ENCODE measurements around the gene PITHD1.
A peak's percentile ranks its signal among the peaks of the same experiment; 100 is the strongest.

PITHD1 gene

DNA sequence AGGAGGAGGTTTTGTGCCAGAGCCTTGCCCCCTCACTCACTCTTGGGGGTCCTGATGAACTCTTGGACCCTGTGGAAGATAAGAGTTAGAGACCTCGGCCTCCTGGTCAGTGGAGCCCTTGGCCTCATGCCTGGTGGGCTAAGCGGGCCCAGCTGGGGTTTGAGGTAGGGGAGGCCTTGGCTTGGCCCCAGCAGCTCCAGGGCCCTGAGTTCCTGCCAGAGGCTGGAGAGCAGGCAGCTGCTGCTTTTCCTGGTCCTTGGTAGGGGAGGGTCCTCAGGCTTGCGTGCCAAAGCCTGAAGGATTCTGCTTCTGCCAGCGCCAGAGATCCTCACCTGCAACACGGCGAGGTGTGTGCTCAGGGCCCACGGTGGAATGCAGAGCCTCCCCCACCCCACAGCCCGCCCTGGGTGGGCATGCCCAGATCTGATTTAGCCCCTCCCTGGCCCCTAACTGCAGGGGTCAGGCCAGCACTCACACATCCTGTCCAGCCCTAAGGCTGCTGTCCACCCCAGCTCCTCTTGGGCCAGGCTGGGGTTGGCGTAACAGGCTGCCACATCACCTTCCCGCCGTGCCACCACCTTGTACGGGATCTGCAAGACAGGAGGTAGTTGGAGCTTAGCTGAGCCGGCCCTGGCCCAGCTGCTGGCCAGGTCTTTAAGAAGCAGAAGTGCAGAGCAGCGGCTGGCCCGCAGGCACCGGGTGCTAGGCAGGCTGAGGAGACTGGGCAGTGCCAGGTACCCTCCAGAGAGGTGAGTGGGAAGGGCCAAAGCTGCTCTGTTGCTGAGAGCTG lies 17.7 kb downstream of the PITHD1 start:
- Mint-ChIP-seq H3K9me3 (no peaks in the 10 kb centered on the region), H3K36me3 (ENCODE audit: low read depth) (peaks cover 8% of the 10 kb centered on the region), H3K4me3 (peak overlapping the region; percentile 45 to 68 (median 65)), H3K27me3 (ENCODE audit: low read depth) (no peaks in the 10 kb centered on the region), H3K27ac (peak overlapping the region in 2 of 3 experiments; percentile 52 to 82), H3K4me1 (peaks cover 15% of the 10 kb centered on the region)
- TF ChIP-seq, protein P1, sequence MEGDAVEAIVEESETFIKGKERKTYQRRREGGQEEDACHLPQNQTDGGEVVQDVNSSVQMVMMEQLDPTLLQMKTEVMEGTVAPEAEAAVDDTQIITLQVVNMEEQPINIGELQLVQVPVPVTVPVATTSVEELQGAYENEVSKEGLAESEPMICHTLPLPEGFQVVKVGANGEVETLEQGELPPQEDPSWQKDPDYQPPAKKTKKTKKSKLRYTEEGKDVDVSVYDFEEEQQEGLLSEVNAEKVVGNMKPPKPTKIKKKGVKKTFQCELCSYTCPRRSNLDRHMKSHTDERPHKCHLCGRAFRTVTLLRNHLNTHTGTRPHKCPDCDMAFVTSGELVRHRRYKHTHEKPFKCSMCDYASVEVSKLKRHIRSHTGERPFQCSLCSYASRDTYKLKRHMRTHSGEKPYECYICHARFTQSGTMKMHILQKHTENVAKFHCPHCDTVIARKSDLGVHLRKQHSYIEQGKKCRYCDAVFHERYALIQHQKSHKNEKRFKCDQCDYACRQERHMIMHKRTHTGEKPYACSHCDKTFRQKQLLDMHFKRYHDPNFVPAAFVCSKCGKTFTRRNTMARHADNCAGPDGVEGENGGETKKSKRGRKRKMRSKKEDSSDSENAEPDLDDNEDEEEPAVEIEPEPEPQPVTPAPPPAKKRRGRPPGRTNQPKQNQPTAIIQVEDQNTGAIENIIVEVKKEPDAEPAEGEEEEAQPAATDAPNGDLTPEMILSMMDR (IDR thresholded peaks at IDR 0.05; ENCODE audit: unreplicated experiment in 3 of 3) = no peak

DNA sequence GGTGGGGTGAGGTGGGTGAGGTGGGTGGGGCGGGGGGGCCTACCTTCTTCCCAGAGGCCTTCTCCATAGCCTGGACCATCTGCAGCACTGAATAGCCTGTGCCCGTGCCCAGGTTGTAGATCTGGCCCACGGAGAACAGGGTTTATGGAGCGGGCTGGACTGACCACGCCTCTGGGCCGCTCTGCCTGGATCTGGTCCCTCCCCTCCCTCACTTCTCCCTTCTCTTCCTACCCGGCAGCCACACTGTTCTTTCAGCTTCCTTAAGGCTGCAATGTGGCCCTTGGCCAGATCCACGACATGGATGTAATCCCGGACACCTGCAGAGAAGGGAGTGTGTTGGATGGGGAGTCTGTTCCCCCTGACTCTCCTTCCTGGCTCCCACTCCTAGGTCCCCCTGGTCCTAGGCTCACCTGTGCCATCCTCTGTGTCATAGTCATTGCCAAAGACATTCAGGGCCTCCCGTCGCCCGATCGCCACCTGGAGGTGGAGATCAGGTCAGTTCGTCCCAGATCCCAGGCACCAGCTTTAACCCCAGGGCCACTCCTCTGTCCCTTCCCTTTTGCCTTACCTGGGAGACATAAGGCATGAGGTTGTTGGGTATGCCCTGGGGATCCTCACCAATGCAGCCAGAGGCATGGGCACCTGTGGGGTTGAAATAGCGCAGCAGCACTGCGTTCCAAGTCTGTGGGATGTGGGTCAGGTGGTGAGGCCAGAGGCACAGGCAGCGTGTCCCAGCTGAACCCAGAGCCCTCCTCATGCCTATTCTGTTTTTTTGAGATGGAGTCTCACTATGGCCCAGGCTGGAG lies 18.5 kb downstream of the PITHD1 start:
- H3K27me3 Mint-ChIP-seq (ENCODE audit: low read depth) = peaks cover 3% of the 10 kb centered on the region
- H3K4me1 Mint-ChIP-seq = peaks cover 14% of the 10 kb centered on the region

DNA sequence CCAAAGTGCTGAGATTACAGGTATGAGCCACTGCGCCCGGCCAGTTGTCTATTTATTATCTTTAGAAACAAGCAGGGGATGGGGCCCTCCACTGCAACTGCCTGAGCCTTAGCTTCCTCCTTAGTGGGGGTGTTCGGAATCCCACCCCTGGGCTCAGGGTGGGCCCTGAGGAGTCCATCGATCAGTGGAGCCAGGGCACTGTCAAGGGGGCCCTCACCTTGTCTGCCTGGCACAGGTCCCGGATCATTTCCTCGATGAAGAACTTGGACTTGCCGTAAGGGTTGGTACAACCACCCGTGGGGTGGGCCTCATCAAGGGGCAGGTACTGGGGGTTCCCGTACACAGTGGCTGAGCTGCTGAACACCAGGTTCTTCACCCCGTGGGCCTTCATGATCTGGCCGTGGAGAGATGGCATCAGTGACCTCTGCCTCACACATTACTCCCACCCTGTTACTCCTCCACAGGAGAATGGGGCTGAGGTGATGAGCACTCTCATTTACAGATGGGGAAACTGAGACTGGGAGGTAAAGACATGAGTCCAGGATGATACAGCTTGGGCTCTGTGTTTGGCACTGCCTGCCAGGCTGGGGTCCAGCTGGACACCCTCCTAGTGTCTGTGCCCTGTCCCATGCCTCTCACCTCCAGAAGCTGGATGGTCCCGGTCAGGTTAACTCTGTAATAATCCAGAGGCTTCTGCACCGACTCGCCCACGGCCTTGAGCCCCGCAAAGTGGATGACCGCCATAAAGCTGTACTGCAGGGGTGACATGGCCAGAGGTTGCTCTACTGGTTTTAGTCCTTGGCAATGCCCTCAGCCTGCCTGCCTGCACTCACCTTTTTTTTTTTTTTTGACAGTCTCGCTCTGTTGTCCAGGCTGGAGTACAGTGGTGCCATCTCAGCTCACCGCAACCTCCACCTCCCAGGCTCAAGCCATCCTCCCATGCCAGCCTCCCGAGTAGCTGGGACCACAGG lies 19.5 kb downstream of the PITHD1 start:
- peaks cover 10% of the 10 kb centered on the region for H3K4me1 Mint-ChIP-seq
- H3K4me3 Mint-ChIP-seq = peak overlapping the region in 2 of 3 experiments; percentile 21 to 53
- H3K9me3 Mint-ChIP-seq = no peaks in the 10 kb centered on the region

More for the DNA sequence above, 18.5 kb downstream of the PITHD1 start:
- peak overlapping the region in 2 of 3 experiments; percentile 49 to 51 for H3K4me3 Mint-ChIP-seq
- no peaks in the 10 kb centered on the region for H3K9me3 Mint-ChIP-seq
- peaks cover 8% of the 10 kb centered on the region for H3K36me3 Mint-ChIP-seq (ENCODE audit: low read depth)
- TF ChIP-seq, protein P1 (IDR thresholded peaks at IDR 0.05; ENCODE audit: unreplicated experiment in 3 of 3) = no peak
- H3K27ac Mint-ChIP-seq = peak overlapping the region in 1 of 3 experiments; percentile 53

DNA sequence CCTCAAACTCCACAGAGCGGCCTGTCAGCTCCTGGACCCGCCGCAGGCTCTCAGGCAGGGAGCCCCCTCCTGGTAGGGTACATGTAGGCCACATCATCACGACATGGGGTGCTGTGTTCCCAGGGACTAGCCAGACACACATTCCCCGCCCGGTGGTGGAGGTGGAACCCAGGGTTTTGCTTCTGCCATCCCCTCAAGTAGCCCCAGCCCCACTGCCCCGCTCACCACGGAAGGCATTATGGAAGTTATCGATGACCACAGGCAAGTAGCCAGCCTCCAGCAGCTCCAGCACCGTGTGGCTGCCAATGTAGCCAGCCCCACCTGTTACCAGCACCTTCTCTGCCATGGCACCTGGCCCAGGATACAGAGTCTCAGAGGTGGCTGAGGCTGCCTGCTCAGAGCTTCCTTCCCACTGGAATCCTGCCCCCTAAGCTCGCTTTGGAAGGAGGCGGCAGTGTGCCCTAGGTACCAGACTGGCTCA lies 20.5 kb downstream of the PITHD1 start:
- H3K4me1 Mint-ChIP-seq = peaks cover 10% of the 10 kb centered on the region
- peaks cover 10% of the 10 kb centered on the region for H3K36me3 Mint-ChIP-seq (ENCODE audit: low read depth)
- no peaks in the 10 kb centered on the region for H3K9me3 Mint-ChIP-seq
- H3K27me3 Mint-ChIP-seq (ENCODE audit: low read depth) = peaks cover 3% of the 10 kb centered on the region
- TF ChIP-seq, protein P1 (IDR thresholded peaks at IDR 0.05; ENCODE audit: unreplicated experiment in 3 of 3) = no peak
- peak overlapping the region; percentile 90 to 94 (median 92) for H3K4me3 Mint-ChIP-seq
- no peak overlapping the region for H3K27ac Mint-ChIP-seq

More for the DNA sequence above, 19.5 kb downstream of the PITHD1 start:
- Mint-ChIP-seq H3K27ac (no peak overlapping the region), H3K36me3 (ENCODE audit: low read depth) (peaks cover 8% of the 10 kb centered on the region), H3K27me3 (ENCODE audit: low read depth) (peaks cover 3% of the 10 kb centered on the region)
- TF ChIP-seq, protein P1 (IDR thresholded peaks at IDR 0.05; ENCODE audit: unreplicated experiment in 3 of 3) = no peak

DNA sequence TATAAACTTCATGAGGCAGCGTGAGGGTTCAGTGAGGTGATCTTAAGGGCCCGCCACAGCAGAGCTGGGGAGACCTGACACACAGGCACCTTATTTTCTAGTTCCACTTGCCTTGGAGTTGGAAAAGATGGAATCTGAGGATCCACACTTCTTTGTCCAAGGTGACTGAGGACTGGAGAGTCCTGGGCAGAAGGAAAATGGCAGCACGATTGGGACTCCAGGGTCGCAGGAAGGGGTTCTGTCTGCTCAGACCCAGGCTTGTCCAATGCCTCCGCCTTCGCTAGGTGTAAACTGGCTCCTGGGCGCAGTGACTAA lies 21.0 kb downstream of the PITHD1 start:
- TF ChIP-seq, protein P1 (IDR thresholded peaks at IDR 0.05; ENCODE audit: unreplicated experiment in 3 of 3) = no peak
- Mint-ChIP-seq H3K27ac (peak overlapping the region in 2 of 3 experiments; percentile 92 to 96), H3K9me3 (no peaks in the 10 kb centered on the region), H3K4me1 (peaks cover 10% of the 10 kb centered on the region), H3K4me3 (peak overlapping the region; percentile 90 to 94 (median 92)), H3K27me3 (ENCODE audit: low read depth) (peaks cover 3% of the 10 kb centered on the region), H3K36me3 (ENCODE audit: low read depth) (peaks cover 15% of the 10 kb centered on the region)
